ENCODE data around the gene DTX4.

DTX4 gene

DNA sequence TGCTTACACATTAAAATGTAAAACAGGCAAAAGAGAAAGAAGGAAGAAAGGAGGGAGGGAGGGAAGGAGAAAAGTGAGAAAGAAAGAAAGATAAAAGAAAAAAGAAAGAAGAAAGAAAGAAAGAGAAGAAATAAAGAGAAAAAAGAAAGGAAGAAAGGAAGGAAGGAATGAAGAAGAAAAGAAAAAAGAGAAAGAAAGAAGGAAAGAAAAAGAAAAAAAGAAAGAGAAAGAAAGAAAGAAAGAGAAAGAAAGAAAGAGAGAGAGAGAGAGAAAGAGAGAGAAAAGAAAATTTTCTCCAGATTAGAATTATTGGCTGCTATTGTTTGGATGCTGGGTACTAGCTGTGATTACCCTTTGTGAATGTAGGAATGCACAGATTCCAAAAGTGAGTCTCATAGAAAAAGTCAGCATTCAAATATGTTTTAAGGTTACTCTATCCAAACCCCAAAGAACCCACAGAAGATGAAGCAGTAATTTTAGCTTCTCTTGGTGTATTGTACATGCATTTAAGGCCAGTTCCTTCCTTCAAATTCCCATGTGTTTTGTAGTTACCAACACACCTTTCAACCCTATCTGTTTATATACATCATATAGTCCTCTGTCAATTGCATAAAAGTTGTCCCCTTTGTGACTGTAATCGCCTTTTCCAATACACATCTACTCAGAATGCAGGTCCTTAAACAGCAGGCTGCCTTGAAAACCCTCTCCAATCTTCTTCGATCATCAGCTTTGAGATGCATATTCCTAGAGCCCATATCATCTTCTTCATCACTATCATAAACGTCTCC, 30.1 kb upstream of the DTX4 start:
- no peak for DNase-seq (ENCODE audit: low read depth, low spot score)
- no peak for TF ChIP-seq CTCF (IDR thresholded peaks at IDR 0.05; ENCODE audit: insufficient read depth, low read length, missing control alignments)
- POLR2A ChIA-PET, result interaction anchor here (0.5 to 1.1 kb wide), 4 partner anchors 15 to 1397 kb away, joined by 3 read pairs; no protein-coding TSS in a partner anchor
- CTCF ChIA-PET, result interaction anchor here (1.0 to 7.6 kb wide), 9 partner anchors 10 to 183 kb away, joined by 3 to 73 read pairs (median 4); partner anchors contain the start of genes DTX4 and FAM111B
- peak overlapping the region; percentile 92 for H3K4me3 ChIP-seq (ENCODE audit: low read depth, low read length)

DNA sequence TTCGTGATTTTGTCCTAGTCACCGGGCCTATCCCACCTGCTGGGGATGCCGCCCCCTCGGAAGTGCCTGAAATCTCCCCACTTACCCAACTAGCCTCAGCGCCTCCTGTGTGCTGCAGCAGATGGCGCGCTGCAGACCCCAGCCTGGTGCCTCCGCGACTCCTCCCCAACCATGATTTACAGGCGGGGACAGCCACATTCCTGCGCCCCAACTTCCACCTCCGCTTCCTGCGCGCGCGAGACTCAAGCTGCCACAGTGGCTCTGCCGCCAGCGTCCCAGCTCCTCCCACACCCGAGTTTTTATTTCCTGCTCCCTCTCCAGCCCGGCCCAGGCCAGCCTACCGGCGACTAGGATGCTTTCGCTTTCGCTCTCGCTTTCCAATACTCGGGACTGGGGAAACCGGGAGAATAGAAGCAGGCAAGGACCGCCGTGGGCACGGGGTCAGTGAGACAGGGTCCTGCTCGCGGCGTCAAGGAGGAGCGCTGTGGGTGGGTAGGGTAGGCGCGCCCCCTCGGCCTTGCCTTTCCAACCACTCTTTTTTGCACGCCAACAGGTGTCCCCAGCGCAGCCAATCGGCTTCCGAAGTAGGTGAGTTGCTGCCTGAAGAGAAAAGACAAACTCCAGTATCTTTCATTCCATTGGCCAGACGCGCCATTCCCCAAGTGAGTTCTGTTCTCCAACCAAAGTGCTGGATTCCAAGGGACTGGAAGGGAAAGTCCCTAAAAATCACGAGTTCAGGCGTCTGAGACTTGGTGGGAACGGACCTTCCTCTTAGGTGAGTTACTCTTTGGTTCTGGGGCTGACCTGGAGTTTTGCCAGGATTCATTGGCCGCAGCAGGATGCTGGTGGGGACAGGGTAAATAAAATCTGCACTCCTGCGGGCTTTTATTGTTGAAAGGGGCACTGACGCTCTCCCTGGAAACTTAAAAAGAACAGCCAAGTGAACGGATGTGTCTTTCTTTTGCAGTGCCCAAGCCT, 29.1 kb upstream of the DTX4 start, which contains the start of gene FAM111A:
Gene FAM111A (plus strand): TSS at position 327 of the 978 bp plus-strand sequence. CDS start 6,017 bp downstream, outside the sequence.
- peak within 1 kb of the TSS; percentile 92 for H3K4me3 ChIP-seq (ENCODE audit: low read depth, low read length)
- ChIA-PET POLR2A (interaction anchor here (0.5 to 1.1 kb wide), 4 partner anchors 16 to 1398 kb away, joined by 3 read pairs; no protein-coding TSS in a partner anchor), CTCF (interaction anchor here (1.1 to 7.6 kb wide), 8 partner anchors 9 to 184 kb away, joined by 3 to 73 read pairs (median 8); partner anchors contain the start of gene DTX4)
- TF ChIP-seq CTCF (IDR thresholded peaks at IDR 0.05; ENCODE audit: insufficient read depth, low read length, missing control alignments), result peak; percentile 54
- peak; percentile 36 for DNase-seq (ENCODE audit: low read depth, low spot score)

DNA sequence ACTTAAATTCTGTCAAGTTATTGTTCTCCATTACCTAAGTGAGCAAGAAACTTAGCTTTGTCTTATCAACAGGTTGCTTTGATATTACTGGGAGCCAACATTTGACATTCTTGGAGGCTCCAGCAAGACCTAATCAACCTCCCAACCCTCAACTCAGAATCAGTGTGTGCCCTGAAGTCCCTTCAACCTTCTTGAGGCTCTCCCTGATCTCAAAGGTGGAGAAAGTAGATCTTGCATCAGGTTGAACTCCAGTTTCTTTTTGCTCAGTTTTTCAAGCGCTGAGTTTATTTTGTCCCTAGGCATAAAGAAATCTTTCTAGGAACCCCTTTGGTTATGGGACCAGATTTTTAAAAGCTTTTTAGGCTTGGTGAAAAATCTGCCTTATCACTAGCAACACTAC, 27.8 kb upstream of the DTX4 start:
- ChIA-PET CTCF (interaction anchor here (0.7 to 7.6 kb wide), 11 partner anchors 8 to 91 kb away, joined by 3 to 73 read pairs (median 7); partner anchors contain the start of genes DTX4 and FAM111B), POLR2A (no interaction called here)
- peak overlapping the region; percentile 66 for H3K4me3 ChIP-seq (ENCODE audit: low read depth, low read length)
- no peak for DNase-seq (ENCODE audit: low read depth, low spot score)
- no peak for TF ChIP-seq CTCF (IDR thresholded peaks at IDR 0.05; ENCODE audit: insufficient read depth, low read length, missing control alignments)

DNA sequence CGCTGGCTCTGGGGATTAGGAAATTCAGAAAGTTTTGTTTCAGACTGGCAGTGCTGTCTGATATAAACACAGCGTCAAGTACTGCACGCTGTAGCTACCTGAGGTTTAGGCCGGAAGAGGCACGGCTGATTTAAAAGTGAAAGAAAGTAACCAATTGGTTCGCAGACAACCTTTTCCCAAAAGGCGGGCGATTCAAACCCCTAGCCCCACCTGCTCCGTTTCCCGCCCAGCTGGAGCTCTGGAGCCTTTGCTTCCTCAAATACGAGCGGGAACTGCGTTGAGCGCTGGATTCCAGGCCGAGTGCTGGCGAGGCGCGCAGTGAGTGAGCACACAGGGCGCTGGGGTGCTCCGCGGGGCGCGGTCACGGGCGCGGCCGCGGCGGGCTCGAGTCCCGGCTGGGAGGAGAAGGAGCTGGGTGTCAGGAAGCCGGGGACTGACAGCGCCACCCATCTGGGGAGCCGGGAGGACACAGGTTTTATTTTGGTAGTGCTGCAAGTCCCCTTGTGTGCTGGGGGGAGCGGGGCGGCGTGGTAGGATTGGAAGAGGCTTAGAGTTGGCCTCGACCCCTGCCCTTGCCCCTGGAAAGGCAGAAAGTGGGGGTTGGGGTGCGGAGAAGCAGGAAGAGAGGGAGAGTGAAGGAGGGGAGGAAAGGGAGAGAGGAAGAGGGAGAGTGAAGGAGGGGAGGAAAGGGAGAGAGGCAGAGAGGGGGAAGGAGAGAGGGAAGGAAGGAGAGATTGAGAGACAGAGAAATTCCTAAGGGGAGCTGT, 27.2 kb upstream of the DTX4 start:
- DNase-seq (ENCODE audit: low read depth, low spot score), result no peak
- peak; percentile 7 for TF ChIP-seq CTCF (IDR thresholded peaks at IDR 0.05; ENCODE audit: insufficient read depth, low read length, missing control alignments)
- ChIA-PET POLR2A (no interaction called here), CTCF (interaction anchor here (0.7 to 7.6 kb wide), 10 partner anchors 8 to 92 kb away, joined by 3 to 73 read pairs (median 10); partner anchors contain the start of genes DTX4 and FAM111B)
- H3K4me3 ChIP-seq (ENCODE audit: low read depth, low read length), result peak overlapping the region; percentile 66

GRCh38 chr11:59145534-59145933, 26.4 kb upstream of the DTX4 start:
- DNase-seq (ENCODE audit: low read depth, low spot score), result peak; percentile 59
- ChIA-PET POLR2A (no interaction called here), CTCF (interaction anchor here (0.8 to 7.6 kb wide), 7 partner anchors 10 to 92 kb away, joined by 3 to 73 read pairs (median 13); partner anchors contain the start of genes DTX4 and FAM111B)
- peak overlapping the region; percentile 66 for H3K4me3 ChIP-seq (ENCODE audit: low read depth, low read length)
- TF ChIP-seq CTCF (IDR thresholded peaks at IDR 0.05; ENCODE audit: insufficient read depth, low read length, missing control alignments), result no peak
